Renal cortex interstitium (tissue), 11 donors: ENCODE measurements around the gene F7. TPM values are rescaled to one million over a fixed set of nuclear protein-coding genes. Genes with fewer than 3 reads are reported as not detected.
"Not testable (repeated sequence)": the region's sequence is repeated elsewhere in the genome, so short reads cannot be mapped to it uniquely, and the experiment has no call there.

ENCODE experiments used
- DNase-seq, 11 donors: peaks; one replicate each; pipeline ENCODE4 v3.0.0-alpha.2; 2013; ENCODE audit warnings: low read depth in 9 of 11, low spot score in 4 of 11; ENCODE audit errors: extremely low read depth in 1 of 11
- polyA plus RNA-seq, 3 donors: library from polyadenylated mRNA; unstranded; fragments of 120-200 nt; gene quantifications; one replicate each; pipeline ENCODE4 v1.2.1, GENCODE V29; 2013; ENCODE audit not compliant: insufficient read length in 3 of 3

F7 gene
- polyA plus RNA-seq, 3 donors: 3.5 to 3.9 (median 3.5) TPM

- DNase-seq: no peak
Measured at GRCh38 chr13:113094410-113094800, 11.2 kb upstream of the F7 start.

- DNase-seq: no peak
Measured at GRCh38 chr13:113095146-113096051, 10.2 kb upstream of the F7 start.

GRCh38 chr13:113096052-113096744, 9.4 kb upstream of the F7 start:
- no peak for DNase-seq

GRCh38 chr13:113096745-113097305, 8.8 kb upstream of the F7 start:
- DNase-seq: no peak

- DNase-seq: no peak
Measured at GRCh38 chr13:113097651-113098050, 7.9 kb upstream of the F7 start.

- peak in 1 of 11 donors; percentile 27 for DNase-seq
Measured at GRCh38 chr13:113098162-113098732, 7.3 kb upstream of the F7 start.

- no peak for DNase-seq
Measured at GRCh38 chr13:113099142-113099541, 6.4 kb upstream of the F7 start.

GRCh38 chr13:113102302-113102701, 3.3 kb upstream of the F7 start:
- not testable (repeated sequence) for DNase-seq

- no peak for DNase-seq
Measured at GRCh38 chr13:113102727-113103126, 2.9 kb upstream of the F7 start.

- DNase-seq: no peak
Measured at GRCh38 chr13:113103646-113104045, 1.9 kb upstream of the F7 start.

- no peak for DNase-seq
Measured at GRCh38 chr13:113105921-113106452, 396 bp downstream of the F7 start.

- no peak for DNase-seq
Measured at GRCh38 chr13:113106711-113107351, 1.2 kb downstream of the F7 start.

- DNase-seq: not testable (repeated sequence)
Measured at GRCh38 chr13:113108521-113108920, 2.9 kb downstream of the F7 start.

GRCh38 chr13:113109151-113110047, 3.8 kb downstream of the F7 start:
- no peak for DNase-seq

GRCh38 chr13:113110048-113110851, 4.7 kb downstream of the F7 start:
- DNase-seq: no peak

- DNase-seq: no peak
Measured at GRCh38 chr13:113110852-113111315, 5.3 kb downstream of the F7 start.

- not testable (repeated sequence) for DNase-seq
Measured at GRCh38 chr13:113111821-113112220, 6.2 kb downstream of the F7 start.
